H1 (cell line): ENCODE data around the gene TBX6. TPM values are rescaled to one million over a fixed set of nuclear protein-coding genes. Genes with fewer than 3 reads are reported as not detected.

Experiments
- BCL11A ChIP-seq, 2 experiments: IDR thresholded peaks; one replicate each; pipeline ENCODE4 v1.6.1; 2011; ENCODE audit warnings: low read depth in 2 of 2, low read length in 2 of 2, mild to moderate bottlenecking in 2 of 2
- CHD2 ChIP-seq: IDR thresholded peaks from 2 replicates; pipeline ENCODE4 v1.6.1; 2012; ENCODE audit warnings: low read length, improper control_type of control experiment
- CREB1 ChIP-seq: IDR thresholded peaks from 2 replicates; pipeline ENCODE4 v1.6.1; 2012; ENCODE audit warnings: inconsistent platforms
- CTBP2 ChIP-seq: IDR thresholded peaks from 2 replicates; pipeline ENCODE4 v1.7.0; 2011; ENCODE audit warnings: borderline replicate concordance, mild to moderate bottlenecking, moderate library complexity, mixed read lengths, low read length; ENCODE audit not compliant: insufficient read depth, insufficient read length
- EZH2 ChIP-seq: fragments of 200-600 bp; sonication (generic); IDR thresholded peaks from 2 replicates; pipeline ENCODE4 v1.7.1; 2012; ENCODE audit warnings: low read depth, mild to moderate bottlenecking, moderate library complexity, low read length, inconsistent platforms; ENCODE audit not compliant: severe bottlenecking
- JUND ChIP-seq: IDR thresholded peaks from 2 replicates; pipeline ENCODE4 v1.6.1; 2011; ENCODE audit warnings: mild to moderate bottlenecking, improper control_type of control experiment, low read length
- KDM1A ChIP-seq: fragments of 200-600, 300-600 bp; sonication (generic); IDR thresholded peaks from 2 replicates; pipeline ENCODE4 v1.7.1; 2016; ENCODE audit warnings: mild to moderate bottlenecking, low read length, borderline replicate concordance
- KDM4A ChIP-seq: IDR thresholded peaks from one replicate; pipeline ENCODE4 v1.7.1; 2012; ENCODE audit warnings: low read depth, mild to moderate bottlenecking, moderate library complexity, low read length, inconsistent platforms; ENCODE audit not compliant: severe bottlenecking
- PHF8 ChIP-seq: fragments of 200-600 bp; sonication (generic); conservative IDR thresholded peaks from 2 replicates; pipeline ENCODE4 v1.7.1; 2012; ENCODE audit warnings: low read depth, mild to moderate bottlenecking, inconsistent platforms, low read length, moderate library complexity
- RNF2 ChIP-seq: fragments of 200-900, 300-1000 bp; sonication (generic); IDR thresholded peaks from 2 replicates; pipeline ENCODE4 v1.7.1; 2016; ENCODE audit warnings: borderline replicate concordance, low read depth, mild to moderate bottlenecking, antibody characterized with exemption, low read length; ENCODE audit not compliant: poor library complexity, severe bottlenecking; ENCODE audit errors: missing control alignments
- RXRA ChIP-seq: IDR thresholded peaks from 2 replicates; pipeline ENCODE4 v1.6.1; 2011; ENCODE audit warnings: low read depth, mild to moderate bottlenecking, low read length, moderate library complexity; ENCODE audit not compliant: insufficient read depth
- SAP30 ChIP-seq: fragments of 300-600 bp; sonication (generic); IDR thresholded peaks from 2 replicates; pipeline ENCODE4 v1.7.1; 2012; ENCODE audit warnings: low read length, moderate library complexity, mild to moderate bottlenecking, inconsistent platforms; ENCODE audit not compliant: insufficient read depth, insufficient replicate concordance
- SIN3A ChIP-seq, 2 experiments: IDR thresholded peaks in 1 of 2; conservative IDR thresholded peaks in 1 of 2; 2 replicates each; pipeline ENCODE4 v1.6.1; 2011 to 2012; ENCODE audit warnings: low read length in 2 of 2, improper control_type of control experiment in 1 of 2, low read depth in 1 of 2, mild to moderate bottlenecking in 1 of 2
- SIRT6 ChIP-seq: IDR thresholded peaks from one replicate; pipeline ENCODE4 v1.7.1; 2012; ENCODE audit warnings: low read length, inconsistent platforms
- SIX5 ChIP-seq: IDR thresholded peaks from 2 replicates; pipeline ENCODE4 v1.6.1; 2011; ENCODE audit warnings: mild to moderate bottlenecking, low read depth, low read length
- SP4 ChIP-seq: IDR thresholded peaks from 2 replicates; pipeline ENCODE4 v1.6.1; 2012; ENCODE audit warnings: low read length, inconsistent platforms
- SUZ12 ChIP-seq: fragments of 200-600 bp; sonication (generic); IDR thresholded peaks from 2 replicates; pipeline ENCODE4 v1.6.1; 2012; ENCODE audit warnings: mild to moderate bottlenecking, inconsistent platforms, low read length, moderate library complexity, mixed read lengths
- polyA plus RNA-seq, 7 experiments: library from polyadenylated mRNA; depleted of rRNA in 3 of 7; stranded (reverse) in 5 of 7; unstranded in 2 of 7; fragments of >200 nt in 5 of 7; fragments of 200-250 nt in 2 of 7; gene quantifications; 1 replicate in 5 of 7; 2 replicates in 1 of 7; 4 replicates in 1 of 7; pipeline versions ENCODE4 v1.2.1 to v1.2.3, GENCODE V29; 2011 to 2013; ENCODE audit warnings: missing spikeins in 2 of 7, mixed read lengths in 2 of 7
- total RNA-seq: library from RNA; stranded (reverse); fragmentation: NEBNext Ultra II Directional; extraction: Animal tissue kit (Norgen Biotek cat#: 25700); gene quantifications from 2 replicates; pipeline ENCODE4 v1.2.1, GENCODE V29; 2021
- TF ChIP-seq, protein P1 (sequence below), 3 experiments: IDR thresholded peaks; 1 replicate in 2 of 3; 2 replicates in 1 of 3; pipeline versions ENCODE4 v1.5.1 to v1.6.1; 2011; ENCODE audit warnings: low read length in 3 of 3, mild to moderate bottlenecking in 3 of 3, inconsistent platforms in 2 of 3, low read depth in 1 of 3, moderate library complexity in 1 of 3; ENCODE audit not compliant: insufficient read depth in 1 of 3; ENCODE audit errors: control extremely low read depth in 1 of 3
- TF ChIP-seq, protein P2 (sequence below): IDR thresholded peaks from 2 replicates; pipeline ENCODE4 v1.6.1; 2011; ENCODE audit warnings: low read length, improper control_type of control experiment

The TBX6 gene
- total and polyA plus RNA-seq, 2 of the 8 experiments (the other 6 are each of a cell fraction or from before 2014, with no cell fraction given), result 2.2 to 2.8 TPM

DNA sequence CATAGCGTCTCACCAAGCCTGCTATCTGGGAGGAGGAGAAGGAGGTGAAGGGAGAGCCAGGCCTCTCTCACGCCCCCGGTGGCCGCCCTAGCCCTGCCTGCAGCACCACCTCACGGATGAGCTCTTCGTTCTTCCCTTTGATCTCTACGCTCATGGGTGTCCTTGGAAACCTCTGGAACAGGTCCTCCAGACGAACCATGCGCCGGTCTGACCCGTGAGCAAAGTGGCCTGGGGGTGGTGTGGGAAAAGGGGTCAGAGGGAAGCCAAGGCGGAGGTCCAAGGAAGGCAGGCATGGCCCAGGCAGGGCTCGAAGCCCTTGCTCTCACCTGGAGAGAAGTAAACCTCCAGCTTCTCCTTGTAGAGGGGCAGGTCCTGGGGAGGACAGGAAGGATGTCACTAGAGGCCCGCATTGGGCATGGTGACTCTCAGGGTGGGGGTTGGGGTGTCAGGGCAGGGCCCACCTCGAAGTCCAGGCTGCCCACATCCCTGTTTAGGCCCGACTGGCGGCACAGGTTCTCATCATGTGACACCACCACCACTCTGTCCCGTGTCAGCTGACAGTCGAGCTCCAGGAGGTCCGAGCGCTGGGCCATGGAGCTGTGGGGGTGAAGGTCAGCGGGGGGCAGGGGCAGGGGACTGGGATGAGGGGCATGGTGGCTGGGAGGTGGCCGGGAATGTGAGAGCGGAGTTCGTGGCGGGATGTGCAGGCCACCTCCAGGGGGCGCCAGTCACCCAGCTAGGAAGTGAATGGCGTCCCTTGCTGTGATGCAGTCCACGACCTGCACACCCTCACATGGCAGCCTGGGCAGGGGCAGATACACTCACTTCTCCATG lies 20.7 kb upstream of the TBX6 start (continued):
- peak; percentile 52; the same call in 1 of the 2 replicates for TF ChIP-seq SP4
- no peak for TF ChIP-seq RXRA
- TF ChIP-seq, protein P1, sequence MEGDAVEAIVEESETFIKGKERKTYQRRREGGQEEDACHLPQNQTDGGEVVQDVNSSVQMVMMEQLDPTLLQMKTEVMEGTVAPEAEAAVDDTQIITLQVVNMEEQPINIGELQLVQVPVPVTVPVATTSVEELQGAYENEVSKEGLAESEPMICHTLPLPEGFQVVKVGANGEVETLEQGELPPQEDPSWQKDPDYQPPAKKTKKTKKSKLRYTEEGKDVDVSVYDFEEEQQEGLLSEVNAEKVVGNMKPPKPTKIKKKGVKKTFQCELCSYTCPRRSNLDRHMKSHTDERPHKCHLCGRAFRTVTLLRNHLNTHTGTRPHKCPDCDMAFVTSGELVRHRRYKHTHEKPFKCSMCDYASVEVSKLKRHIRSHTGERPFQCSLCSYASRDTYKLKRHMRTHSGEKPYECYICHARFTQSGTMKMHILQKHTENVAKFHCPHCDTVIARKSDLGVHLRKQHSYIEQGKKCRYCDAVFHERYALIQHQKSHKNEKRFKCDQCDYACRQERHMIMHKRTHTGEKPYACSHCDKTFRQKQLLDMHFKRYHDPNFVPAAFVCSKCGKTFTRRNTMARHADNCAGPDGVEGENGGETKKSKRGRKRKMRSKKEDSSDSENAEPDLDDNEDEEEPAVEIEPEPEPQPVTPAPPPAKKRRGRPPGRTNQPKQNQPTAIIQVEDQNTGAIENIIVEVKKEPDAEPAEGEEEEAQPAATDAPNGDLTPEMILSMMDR (IDR thresholded peaks at IDR 0.05; ENCODE audit: control extremely low read depth in 1 of 3, insufficient read depth in 1 of 3, low read depth in 1 of 3, low read length in 3 of 3), result peak; percentile 82 to 98 (median 94)
- TF ChIP-seq SUZ12, result no peak
- TF ChIP-seq RNF2, result no peak
- TF ChIP-seq PHF8, result no peak
- no peak for TF ChIP-seq BCL11A (IDR thresholded peaks at IDR 0.05; ENCODE audit: low read depth in 2 of 2, low read length in 2 of 2)
- no peak for TF ChIP-seq KDM4A
- no peak; the same call in 1 of the 2 replicates for TF ChIP-seq KDM1A
- 0 out of 4 replicates have a peak, but pooled peaks of 1 of the 2 experiments have one; percentile 50 for TF ChIP-seq SIN3A (conservative IDR thresholded peaks at IDR 0.05 in 1 of 2, IDR thresholded peaks at IDR 0.05 in 1 of 2; ENCODE audit: low read depth in 1 of 2, low read length in 2 of 2)
- TF ChIP-seq EZH2, result no peak
- TF ChIP-seq JUND, result no peak
- TF ChIP-seq CREB1, result peak; percentile 45
- no peak for TF ChIP-seq CHD2
- no peak for TF ChIP-seq SIX5
- TF ChIP-seq, protein P2, sequence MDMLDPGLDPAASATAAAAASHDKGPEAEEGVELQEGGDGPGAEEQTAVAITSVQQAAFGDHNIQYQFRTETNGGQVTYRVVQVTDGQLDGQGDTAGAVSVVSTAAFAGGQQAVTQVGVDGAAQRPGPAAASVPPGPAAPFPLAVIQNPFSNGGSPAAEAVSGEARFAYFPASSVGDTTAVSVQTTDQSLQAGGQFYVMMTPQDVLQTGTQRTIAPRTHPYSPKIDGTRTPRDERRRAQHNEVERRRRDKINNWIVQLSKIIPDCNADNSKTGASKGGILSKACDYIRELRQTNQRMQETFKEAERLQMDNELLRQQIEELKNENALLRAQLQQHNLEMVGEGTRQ, result peak; percentile 28; the same call in 1 of the 2 replicates
- TF ChIP-seq CTBP2, result no peak
- TF ChIP-seq SAP30, result no peak
- no peak for TF ChIP-seq SIRT6
